Colonic mucosa (tissue), 4 donors: Measurements from ENCODE around the gene SPATA6L. TPM values are rescaled to one million over a fixed set of nuclear protein-coding genes. Genes with fewer than 3 reads are reported as not detected.
"Not testable (repeated sequence)": the region's sequence is repeated elsewhere in the genome, so short reads cannot be mapped to it uniquely, and the experiment has no call there.

Source experiments
- DNase-seq: peaks from one replicate; pipeline ENCODE4 v3.0.0-alpha.2; 2020
- H3K27ac ChIP-seq: fragments of 200-600 bp; one replicate; pipeline ENCODE4 v1.8.0; 2021
- H3K27me3 ChIP-seq: fragments of 200-600 bp; one replicate; pipeline ENCODE4 v1.8.0; 2021
- H3K36me3 ChIP-seq: fragments of 200-600 bp; one replicate; pipeline ENCODE4 v1.8.0; 2021
- H3K4me1 ChIP-seq: fragments of 200-600 bp; one replicate; pipeline ENCODE4 v1.8.0; 2021; ENCODE audit warnings: mild to moderate bottlenecking
- H3K4me3 ChIP-seq: fragments of 200-600 bp; one replicate; pipeline ENCODE4 v1.8.0; 2021
- H3K9ac ChIP-seq, 2 donors: one replicate each; pipeline ENCODE4 v1.7.0; 2013; ENCODE audit warnings: control low read depth in 2 of 2, low read depth in 2 of 2, low read length in 2 of 2
- H3K9me3 ChIP-seq: fragments of 200-600 bp; one replicate; pipeline ENCODE4 v1.8.0; 2021
- CTCF ChIP-seq: fragments of 200-600 bp; IDR thresholded peaks from one replicate; pipeline ENCODE4 v1.8.0; 2022; ENCODE audit warnings: antibody characterized with exemption, mild to moderate bottlenecking
- intact Hi-C: fragments of 100-400 bp; cut with DNase I; formaldehyde crosslinking; loops from one replicate; pipeline ENCODE4 v1.14.1; 2022
- total RNA-seq, 2 donors: library from RNA; stranded (reverse); fragmentation: NEBNext Ultra II Directional in 1 of 2; extraction: Animal tissue kit (Norgen Biotek cat#: 25700) in 1 of 2; gene quantifications; one replicate each; pipeline ENCODE4 v1.2.1, GENCODE V29; 2021
- donor health status: healthy.
- donor health status: DM: no; HTN: no; CAD: no.
- donor health status: DM: no; HTN: no; CAD: no.

SPATA6L gene
- total RNA-seq, 2 donors from 2014 or later: 5.0 to 6.8 TPM

- intact Hi-C loops: no loop called here
- no peak overlapping the region for H3K9ac ChIP-seq
- no peak for DNase-seq
Measured at GRCh38 chr9:4614627-4615026, 51.7 kb downstream of the SPATA6L start.

GRCh38 chr9:4606033-4606432 is 60.2 kb downstream of the SPATA6L start:
- H3K4me1 ChIP-seq, H3K27ac ChIP-seq, H3K9ac ChIP-seq, intact Hi-C loops, H3K27me3 ChIP-seq, DNase-seq, H3K9me3 ChIP-seq, H3K36me3 ChIP-seq, H3K4me3 ChIP-seq: not testable (repeated sequence)

More at GRCh38 chr9:4614627-4615026, 51.7 kb downstream of the SPATA6L start:
- Histone ChIP-seq H3K27ac (no peak overlapping the region), H3K4me1 (no peaks in the 10 kb centered on the region), H3K4me3 (no peak overlapping the region), H3K27me3 (no peaks in the 10 kb centered on the region), H3K9me3 (no peaks in the 10 kb centered on the region), H3K36me3 (no peaks in the 10 kb centered on the region)
- TF ChIP-seq CTCF: no peak

- peak; percentile 58 for TF ChIP-seq CTCF
- intact Hi-C loops: no loop called here
- Histone ChIP-seq H3K9me3 (no peaks in the 10 kb centered on the region), H3K36me3 (no peaks in the 10 kb centered on the region), H3K27me3 (no peaks in the 10 kb centered on the region), H3K4me1 (no peaks in the 10 kb centered on the region), H3K9ac (no peak overlapping the region), H3K4me3 (no peak overlapping the region), H3K27ac (no peak overlapping the region)
- DNase-seq: peak; percentile 84
Measured at GRCh38 chr9:4604678-4605095, 61.6 kb downstream of the SPATA6L start.

- Histone ChIP-seq H3K4me3 (no peak overlapping the region), H3K4me1 (no peaks in the 10 kb centered on the region), H3K27me3 (no peaks in the 10 kb centered on the region), H3K36me3 (no peaks in the 10 kb centered on the region), H3K9me3 (no peaks in the 10 kb centered on the region), H3K27ac (no peak overlapping the region), H3K9ac (no peak overlapping the region)
- intact Hi-C loops: no loop called here
- no peak for DNase-seq
- TF ChIP-seq CTCF: no peak
Measured at GRCh38 chr9:4603830-4604229, 62.5 kb downstream of the SPATA6L start.

- H3K4me3 ChIP-seq: no peak overlapping the region
- TF ChIP-seq CTCF: no peak
- intact Hi-C loops: no loop called here
- no peak overlapping the region for H3K9ac ChIP-seq
- DNase-seq: no peak
- H3K36me3 ChIP-seq: no peaks in the 10 kb centered on the region
- no peaks in the 10 kb centered on the region for H3K4me1 ChIP-seq
- H3K27ac ChIP-seq: no peak overlapping the region
- no peaks in the 10 kb centered on the region for H3K9me3 ChIP-seq
- no peaks in the 10 kb centered on the region for H3K27me3 ChIP-seq
Measured at GRCh38 chr9:4600368-4600767, 65.9 kb downstream of the SPATA6L start.

GRCh38 chr9:4596165-4596922 is 69.9 kb downstream of the SPATA6L start:
- no peaks in the 10 kb centered on the region for H3K36me3 ChIP-seq
- no peaks in the 10 kb centered on the region for H3K9me3 ChIP-seq
- DNase-seq: no peak
- no peaks in the 10 kb centered on the region for H3K4me1 ChIP-seq
- H3K27ac ChIP-seq: no peak overlapping the region
- no peak overlapping the region for H3K9ac ChIP-seq
- intact Hi-C loops: loop anchor here (5.0 kb wide), 1 partner anchor 49 kb away; no protein-coding TSS in a partner anchor
- TF ChIP-seq CTCF: no peak
- no peak overlapping the region for H3K4me3 ChIP-seq
- no peaks in the 10 kb centered on the region for H3K27me3 ChIP-seq
